Heart right ventricle (tissue), 16 donors: ENCODE measurements around the gene FAAP20. TPM values are rescaled to one million over a fixed set of nuclear protein-coding genes. Genes with fewer than 3 reads are reported as not detected.

ENCODE experiments used
- ATAC-seq, 8 donors: fragments of 200-7000 bp; cut with Tn5 transposase; one replicate each; pipeline ENCODE4 v1.9.1; 2020; ENCODE audit warnings: mild to moderate bottlenecking in 8 of 8, moderate library complexity in 8 of 8, moderate number of reproducible peaks in 1 of 8
- DNase-seq, 2 donors: peaks; one replicate each; pipeline ENCODE4 v3.0.0-alpha.2; 2020
- H3K27ac ChIP-seq, 10 donors: fragments of 200-600 bp; sonication (generic) in 2 of 10; one replicate each; pipeline versions ENCODE4 v1.5.0 to v1.8.0; 2020 to 2022; ENCODE audit warnings: mild to moderate bottlenecking in 3 of 10
- H3K27me3 ChIP-seq, 7 donors: fragments of 200-600 bp; one replicate each; pipeline ENCODE4 v1.8.0; 2021 to 2022; ENCODE audit warnings: mild to moderate bottlenecking in 2 of 7
- H3K36me3 ChIP-seq, 9 donors: fragments of 200-600 bp; sonication (generic) in 1 of 9; one replicate each; pipeline versions ENCODE4 v1.5.0 to v1.8.0; 2020 to 2022; ENCODE audit warnings: mild to moderate bottlenecking in 2 of 9
- H3K4me1 ChIP-seq, 9 donors: fragments of 200-600 bp; sonication (generic) in 1 of 9; one replicate each; pipeline versions ENCODE4 v1.5.0 to v1.8.0; 2020 to 2022; ENCODE audit warnings: mild to moderate bottlenecking in 4 of 9
- H3K4me3 ChIP-seq, 10 donors: fragments of 200-600 bp; sonication (generic) in 2 of 10; one replicate each; pipeline versions ENCODE4 v1.5.0 to v1.8.0; 2020 to 2022; ENCODE audit warnings: mild to moderate bottlenecking in 7 of 10, moderate library complexity in 2 of 10
- H3K9me3 ChIP-seq, 11 donors: fragments of 200-600 bp in 10 of 11; sonication (generic) in 2 of 11; one replicate each; pipeline versions ENCODE4 v1.5.0 to v1.8.0; 2013 to 2022; ENCODE audit warnings: mild to moderate bottlenecking in 2 of 11, control low read depth in 1 of 11, moderate library complexity in 1 of 11
- WGBS, 2 donors: extraction: QIAGEN DNeasy Blood & Tissue Kit; methylation state at CpG; one replicate each; pipeline ENCODE4 v1.1.7; 2013; ENCODE audit warnings: inconsistent platforms in 1 of 2; 5-methylcytosine and 5-hydroxymethylcytosine counted together
- intact Hi-C, 10 donors: fragments of 100-400 bp; cut with DNase I; formaldehyde crosslinking; loops; one replicate each; pipeline versions ENCODE4 v1.11.1 to v1.14.2; 2022
- polyA plus RNA-seq, 2 donors: library from polyadenylated mRNA; stranded (reverse); fragments of 200-250 nt; gene quantifications; one replicate each; pipeline ENCODE4 v1.2.3, GENCODE V29; 2013
- total RNA-seq, 10 donors: library from RNA; stranded (reverse); fragmentation: NEBNext Ultra II Directional in 3 of 10; extraction: Animal tissue kit (Norgen Biotek cat#: 25700) in 3 of 10; gene quantifications; one replicate each; pipeline versions ENCODE4 v1.2.1 to v1.2.4, GENCODE V29; 2021 to 2023
- TF ChIP-seq, protein P1 (sequence below), 9 donors: fragments of 200-600 bp; sonication (generic) in 2 of 9; IDR thresholded peaks; one replicate each; pipeline versions ENCODE4 v1.5.0 to v1.8.0; 2021 to 2022; ENCODE audit warnings: antibody characterized with exemption in 9 of 9, mild to moderate bottlenecking in 5 of 9, moderate library complexity in 1 of 9
- donor health status: Arrhythmogenic right ventricular cardiomyopathy.
- donor health status: ischemic (EF 13 %, LVEDD 7.1; RV severe dilation, severe dysfunction).
- donor health status: healthy with polysubstance abuse.
- donor health status: DM: no; HTN: yes; CAD: no.
- donor health status: DM: no; HTN: no; CAD: no.
- donor health status: ischemic (EF 25% LVEDD 6.9; RV normal size, moderate dysfunction).
- donor health status: ischemic (EF 25% LVEDD 5.7; RV mildly dilated, moderate dysfunction).
- donor health status: healthy.
- donor health status: DM: yes; HTN: yes; CAD: no.
- donor health status: Ischemic cardiomyopathy.
- donor health status: ischemic (EF 35%, LVEDD 5.7; RV mildly dilated, moderate dysfunction).
- donor health status: nonischemic (EF 11% LVEDD 7.7; RV severe dilation, severe dysfunction).
- donor health status: DM: yes; HTN: yes; CAD: no.
- donor health status: PGD.
- donor health status: ischemic (EF 29% LVEDD 5.4; RV normal size, mild dysfunction).
- donor health status: nonischemic (EF 23%, LVEDD 6.1; RV moderate dilation, normal function).

The FAAP20 gene
- total and polyA plus RNA-seq, 12 donors = 30.9 to 83.6 (median 38.6) TPM

GRCh38 chr1:2216767-2217058 is 22.1 kb upstream of the FAAP20 start:
- no peak overlapping the region for H3K4me3 ChIP-seq
- TF ChIP-seq, protein P1, sequence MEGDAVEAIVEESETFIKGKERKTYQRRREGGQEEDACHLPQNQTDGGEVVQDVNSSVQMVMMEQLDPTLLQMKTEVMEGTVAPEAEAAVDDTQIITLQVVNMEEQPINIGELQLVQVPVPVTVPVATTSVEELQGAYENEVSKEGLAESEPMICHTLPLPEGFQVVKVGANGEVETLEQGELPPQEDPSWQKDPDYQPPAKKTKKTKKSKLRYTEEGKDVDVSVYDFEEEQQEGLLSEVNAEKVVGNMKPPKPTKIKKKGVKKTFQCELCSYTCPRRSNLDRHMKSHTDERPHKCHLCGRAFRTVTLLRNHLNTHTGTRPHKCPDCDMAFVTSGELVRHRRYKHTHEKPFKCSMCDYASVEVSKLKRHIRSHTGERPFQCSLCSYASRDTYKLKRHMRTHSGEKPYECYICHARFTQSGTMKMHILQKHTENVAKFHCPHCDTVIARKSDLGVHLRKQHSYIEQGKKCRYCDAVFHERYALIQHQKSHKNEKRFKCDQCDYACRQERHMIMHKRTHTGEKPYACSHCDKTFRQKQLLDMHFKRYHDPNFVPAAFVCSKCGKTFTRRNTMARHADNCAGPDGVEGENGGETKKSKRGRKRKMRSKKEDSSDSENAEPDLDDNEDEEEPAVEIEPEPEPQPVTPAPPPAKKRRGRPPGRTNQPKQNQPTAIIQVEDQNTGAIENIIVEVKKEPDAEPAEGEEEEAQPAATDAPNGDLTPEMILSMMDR (IDR thresholded peaks at IDR 0.05) = no peak
- no peak for ATAC-seq
- H3K27ac ChIP-seq = no peak overlapping the region
- intact Hi-C loops = no loop called here
- H3K4me1 ChIP-seq = peaks cover 24 to 42% (median 36%) of the 10 kb centered on the region in 9 donors
- peak in 1 of 2 donors; percentile 4 for DNase-seq
- H3K36me3 ChIP-seq = no peaks in the 10 kb centered on the region
- WGBS, 2 donors = 87 to 91% methylated on average over 7 of the region's 7 CpGs
- no peaks in the 10 kb centered on the region for H3K27me3 ChIP-seq
- H3K9me3 ChIP-seq = no peaks in the 10 kb centered on the region

GRCh38 chr1:2215909-2216766 is 21.6 kb upstream of the FAAP20 start:
- TF ChIP-seq, protein P1 (IDR thresholded peaks at IDR 0.05) = no peak
- DNase-seq (peak in 1 of 2 donors; percentile 4), ATAC-seq (no peak)
- H3K27me3 ChIP-seq = no peaks in the 10 kb centered on the region
- H3K27ac ChIP-seq = no peak overlapping the region
- H3K4me1 ChIP-seq = peaks cover 24 to 46% (median 39%) of the 10 kb centered on the region in 9 donors
- 94 to 95% methylated on average over 25 of the region's 25 CpGs for WGBS, 2 donors
- no peaks in the 10 kb centered on the region for H3K36me3 ChIP-seq
- no peak overlapping the region for H3K4me3 ChIP-seq
- no peaks in the 10 kb centered on the region for H3K9me3 ChIP-seq
- intact Hi-C loops = no loop called here

DNA sequence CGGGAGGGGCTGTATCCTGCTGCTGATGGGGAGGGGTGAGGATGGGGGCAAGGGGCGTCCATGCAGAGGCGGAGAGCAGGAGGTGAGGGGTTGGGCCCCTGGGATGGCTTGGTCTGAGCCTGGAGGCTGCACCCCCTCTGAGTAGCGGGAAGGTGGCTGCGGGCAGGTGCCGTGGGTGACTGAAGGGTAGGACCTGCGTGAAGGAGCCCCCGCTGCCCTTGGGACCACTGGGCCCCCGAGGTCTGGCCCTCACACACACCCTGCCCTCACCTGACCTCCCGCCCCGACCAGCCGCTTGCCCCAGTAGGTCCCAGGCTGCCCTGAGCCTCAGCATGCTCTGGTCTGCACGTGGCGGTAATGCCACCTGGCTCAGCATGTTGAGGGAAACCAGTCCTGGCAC is 20.8 kb upstream of the FAAP20 start:
- Histone ChIP-seq H3K9me3 (no peaks in the 10 kb centered on the region), H3K4me1 (peaks cover 24 to 51% (median 39%) of the 10 kb centered on the region in 9 donors), H3K27ac (peak overlapping the region in 8 of 10 donors; percentile 95 to 100 (median 98)), H3K4me3 (no peak overlapping the region), H3K27me3 (no peaks in the 10 kb centered on the region), H3K36me3 (no peaks in the 10 kb centered on the region)
- ATAC-seq (no peak), DNase-seq (peak in 1 of 2 donors; percentile 20)
- TF ChIP-seq, protein P1 (IDR thresholded peaks at IDR 0.05) = no peak
- WGBS, 2 donors = 90 to 94% methylated on average over 14 of the region's 14 CpGs
- intact Hi-C loops = no loop called here

GRCh38 chr1:2214541-2215241 is 20.1 kb upstream of the FAAP20 start:
- Histone ChIP-seq H3K9me3 (no peaks in the 10 kb centered on the region), H3K27ac (peak overlapping the region; percentile 94 to 100 (median 98)), H3K4me3 (peak overlapping the region in 7 of 10 donors; percentile 21 to 50 (median 45)), H3K4me1 (peaks cover 24 to 55% (median 39%) of the 10 kb centered on the region in 9 donors), H3K27me3 (no peaks in the 10 kb centered on the region), H3K36me3 (no peaks in the 10 kb centered on the region)
- intact Hi-C loops = loop anchor here in 1 of 10 donors (5.0 kb wide), 1 partner anchor 98 kb away; no protein-coding TSS in a partner anchor
- TF ChIP-seq, protein P1 (IDR thresholded peaks at IDR 0.05) = no peak
- ATAC-seq (peak; percentile 17 to 43 (median 24)), DNase-seq (peak; percentile 60)
- 37 to 45% methylated on average over 21 of the region's 21 CpGs for WGBS, 2 donors
